Measurements from ENCODE around the gene PCDHB9. TPM values are rescaled to one million over a fixed set of nuclear protein-coding genes. Genes with fewer than 3 reads are reported as not detected.

PCDHB9 gene
- total and polyA plus RNA-seq, 2 of the 8 experiments (the other 6 are each of a cell fraction or from before 2014, with no cell fraction given): 0.68 to 1.6 TPM

DNA sequence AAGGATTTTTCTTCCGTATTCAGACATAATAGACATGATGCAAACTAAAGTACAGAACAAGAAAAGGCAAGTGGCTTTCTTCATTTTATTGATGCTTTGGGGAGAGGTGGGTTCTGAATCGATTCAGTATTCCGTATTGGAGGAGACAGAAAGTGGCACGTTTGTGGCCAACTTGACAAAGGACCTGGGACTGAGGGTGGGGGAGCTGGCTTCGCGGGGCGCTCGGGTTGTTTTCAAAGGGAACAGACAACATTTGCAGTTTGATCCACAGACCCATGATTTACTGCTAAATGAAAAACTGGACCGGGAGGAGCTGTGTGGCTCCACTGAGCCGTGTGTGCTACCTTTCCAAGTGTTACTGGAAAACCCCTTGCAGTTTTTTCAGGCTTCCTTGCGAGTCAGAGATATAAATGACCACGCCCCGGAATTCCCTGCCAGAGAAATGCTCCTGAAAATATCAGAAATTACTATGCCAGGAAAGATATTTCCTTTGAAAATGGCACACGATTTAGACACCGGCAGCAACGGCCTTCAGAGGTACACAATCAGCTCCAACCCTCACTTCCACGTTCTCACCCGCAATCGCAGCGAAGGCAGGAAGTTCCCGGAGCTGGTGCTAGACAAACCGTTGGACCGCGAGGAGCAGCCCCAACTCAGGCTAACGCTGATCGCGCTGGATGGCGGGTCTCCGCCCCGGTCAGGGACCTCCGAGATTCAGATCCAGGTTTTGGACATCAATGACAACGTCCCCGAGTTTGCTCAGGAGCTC is 36.6 kb upstream of the PCDHB9 start:
- Histone ChIP-seq H4K5ac (ENCODE audit: insufficient read length, low read depth, low read length) (no peak overlapping the region), H3K79me1 (ENCODE audit: low read depth, low read length) (no peaks in the 10 kb centered on the region), H3K79me2 (ENCODE audit: control insufficient read depth in 1 of 2, insufficient read depth in 2 of 2, low read length in 2 of 2) (no peaks in the 10 kb centered on the region), H4K20me1 (replicated peaks in 1 of 2; ENCODE audit: control insufficient read depth in 1 of 2, insufficient read depth in 2 of 2, low read length in 2 of 2) (no peaks in the 10 kb centered on the region), H2AFZ (ENCODE audit: low read length) (no peak overlapping the region), H2BK15ac (ENCODE audit: low read length) (no peak overlapping the region), H3K23me2 (ENCODE audit: low read depth, low read length) (no peaks in the 10 kb centered on the region), H3K27ac (ENCODE audit: low read depth, low read length) (no peak overlapping the region), H3K36me3 (ENCODE audit: control insufficient read depth in 2 of 4, insufficient read depth in 4 of 4, low read length in 3 of 4) (no peaks in the 10 kb centered on the region), H3K9me3 (ENCODE audit: insufficient read depth in 2 of 2, low read depth in 1 of 2, low read length in 1 of 2) (peaks cover 5 to 11% of the 10 kb centered on the region in 2 experiments; a peak in 2 of 4 replicates), H2AK5ac (ENCODE audit: low read depth, low read length) (no peak overlapping the region), H2BK120ac (replicated peaks; ENCODE audit: low read depth, low read length) (no peak overlapping the region), H3K27me3 (replicated peaks in 1 of 4; ENCODE audit: control insufficient read depth in 3 of 4, extremely low read depth in 1 of 4, insufficient read depth in 3 of 4, low read length in 3 of 4) (no peaks in the 10 kb centered on the region), H2BK12ac (ENCODE audit: low read depth, low read length) (no peak overlapping the region), H4K8ac (ENCODE audit: extremely low read depth, insufficient read depth, low read length) (no peak overlapping the region; the same call in 1 of the 2 replicates), H2BK5ac (ENCODE audit: low read depth, low read length) (no peak overlapping the region), H3K56ac (replicated peaks; ENCODE audit: insufficient read length, low read depth, low read length) (no peak overlapping the region), H3K9ac (replicated peaks in 1 of 4; ENCODE audit: extremely low read depth in 1 of 4, low read depth in 3 of 4, low read length in 3 of 4) (no peak overlapping the region), H3K4me2 (ENCODE audit: insufficient read depth in 1 of 2, low read depth in 2 of 2, low read length in 2 of 2) (no peak overlapping the region), H3K23ac (ENCODE audit: insufficient read length) (no peak overlapping the region), H4K91ac (replicated peaks; ENCODE audit: insufficient read length, low read length) (no peak overlapping the region), H3K4me3 (ENCODE audit: extremely low read depth in 1 of 4, insufficient read depth in 2 of 4, low read depth in 3 of 4, low read length in 4 of 4) (no peak overlapping the region), H3K4me1 (replicated peaks in 1 of 4; ENCODE audit: control insufficient read depth in 3 of 4, insufficient read depth in 4 of 4, low read length in 3 of 4) (no peaks in the 10 kb centered on the region), H2BK20ac (ENCODE audit: low read length) (no peak overlapping the region), H3K14ac (ENCODE audit: insufficient read length) (no peak overlapping the region), H3K18ac (ENCODE audit: extremely low read depth, low read length) (no peak overlapping the region), H3K4ac (replicated peaks; ENCODE audit: insufficient read length, low read depth, low read length) (no peak overlapping the region)
- FAIRE-seq (no peak), DNase-seq (ENCODE audit: low read depth in 1 of 2, low spot score in 2 of 2) (no peak)
- ChIA-PET CTCF (ENCODE audit: partially characterized antibody) (interaction anchor here (0.6 to 1.9 kb wide), 15 partner anchors 9 to 402 kb away, joined by 3 to 9 read pairs (median 4); partner anchors contain the start of genes PCDHB10, PCDHB11, PCDHB12 and PCDHB16), POLR2A (ENCODE audit: partially characterized antibody) (interaction anchor here (0.8 kb wide), 1 partner anchor 15 kb away, joined by 3 read pairs; no protein-coding TSS in a partner anchor)
- 90% methylated on average over 33 of the region's 33 CpGs; no CpG with 5 or more reads in 1 of the 2 experiments for WGBS, 2 experiments (ENCODE audit: extremely low coverage in 1 of 2, insufficient coverage in 1 of 2, insufficient read length in 1 of 2, insufficient replicate concordance in 2 of 2, low coverage in 1 of 2, low lambda C conversion rate in 2 of 2, missing lambda C conversion rate in 1 of 2)
- TF ChIP-seq KDM1A (IDR thresholded peaks at IDR 0.05; ENCODE audit: borderline replicate concordance, low read length): no peak
- no peak for TF ChIP-seq CHD1 (IDR thresholded peaks at IDR 0.05; ENCODE audit: low read depth, low read length)
- TF ChIP-seq JUN (IDR thresholded peaks at IDR 0.05; ENCODE audit: low read depth, low read length): no peak
- TF ChIP-seq HDAC2 (IDR thresholded peaks at IDR 0.05; ENCODE audit: borderline replicate concordance in 1 of 2, low read depth in 2 of 2, low read length in 2 of 2): no peak
- no peak for TF ChIP-seq SP1 (IDR thresholded peaks at IDR 0.05; ENCODE audit: low read depth, low read length)
- TF ChIP-seq SIX5 (IDR thresholded peaks at IDR 0.05; ENCODE audit: low read depth, low read length): no peak
- TF ChIP-seq RXRA (IDR thresholded peaks at IDR 0.05; ENCODE audit: insufficient read depth, low read depth, low read length): no peak
- TF ChIP-seq MAFK (IDR thresholded peaks at IDR 0.05; ENCODE audit: low read depth, low read length): no peak
- TF ChIP-seq CEBPB (IDR thresholded peaks at IDR 0.05; ENCODE audit: low read depth, low read length): no peak
- TF ChIP-seq NANOG (IDR thresholded peaks at IDR 0.05; ENCODE audit: insufficient read depth, low read depth, low read length, poor library complexity, severe bottlenecking): no peak
- TF ChIP-seq CTBP2 (IDR thresholded peaks at IDR 0.05; ENCODE audit: borderline replicate concordance, insufficient read depth, insufficient read length, low read length): no peak
- no peak for TF ChIP-seq SP2 (IDR thresholded peaks at IDR 0.05; ENCODE audit: low read length)
- TF ChIP-seq POLR2AphosphoS5 (IDR thresholded peaks at IDR 0.05; ENCODE audit: low read depth, low read length): no peak
